PC-3 (cell line): ENCODE results near the gene SOX12.

ENCODE experiments used
- CTCF ChIP-seq: fragments of 300-600 bp; sonication (generic); conservative IDR thresholded peaks from 2 replicates; pipeline ENCODE4 v1.5.1; 2017; ENCODE audit warnings: antibody characterized with exemption, low read depth, mild to moderate bottlenecking, low read length
- EZH2 ChIP-seq: fragments of 300-600 bp; sonication (generic); IDR thresholded peaks from one replicate; pipeline ENCODE4 v1.6.1; 2017; ENCODE audit warnings: antibody characterized with exemption, mild to moderate bottlenecking, low read length; ENCODE audit not compliant: unreplicated experiment

GRCh38 chr20:347640-348484, 22.5 kb downstream of the SOX12 start:
- no peak for TF ChIP-seq CTCF
- TF ChIP-seq EZH2: no peak
